Ecto neural progenitor cell (in vitro differentiated cells): ENCODE results near the gene TPP1.

Experiments used
- DNase-seq: peaks from one replicate; pipeline ENCODE4 v3.0.0-alpha.2; 2018; ENCODE audit warnings: low spot score

The TPP1 gene

GRCh38 chr11:6563121-6563619 lies 56.1 kb downstream of the TPP1 start:
- DNase-seq, result no peak
